HG02642 (cell line): ENCODE data around the gene RNF181.
"Not testable (repeated sequence)": the region's sequence is repeated elsewhere in the genome, so short reads cannot be mapped to it uniquely, and the experiment has no call there.

Experiments
- ATAC-seq: cut with Tn5 transposase; IDR thresholded peaks from one replicate; pipeline ENCODE4 v1.9.1; 2021; ENCODE audit warnings: mild to moderate bottlenecking; ENCODE audit not compliant: unreplicated experiment, poor library complexity

The RNF181 gene

DNA sequence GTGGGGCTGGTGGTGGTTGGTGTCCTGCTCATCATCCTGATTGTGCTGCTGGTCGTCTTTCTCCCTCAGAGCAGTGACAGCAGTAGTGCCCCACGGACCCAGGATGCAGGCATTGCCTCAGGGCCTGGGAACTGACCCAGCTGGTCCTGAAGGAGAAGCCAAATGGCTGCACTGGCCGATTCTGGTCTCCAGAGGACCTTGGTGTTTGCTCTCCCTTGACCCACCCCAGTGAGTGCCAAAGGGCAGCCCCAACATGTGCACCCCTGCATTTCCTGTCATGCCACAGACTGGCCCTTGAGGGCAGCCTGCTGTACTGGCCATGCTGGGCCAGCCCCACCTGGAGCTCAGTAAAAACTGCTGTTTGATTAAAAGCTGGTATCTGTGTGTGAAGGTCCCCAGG, 2.5 kb upstream of the RNF181 start:
- ATAC-seq, result no peak

DNA sequence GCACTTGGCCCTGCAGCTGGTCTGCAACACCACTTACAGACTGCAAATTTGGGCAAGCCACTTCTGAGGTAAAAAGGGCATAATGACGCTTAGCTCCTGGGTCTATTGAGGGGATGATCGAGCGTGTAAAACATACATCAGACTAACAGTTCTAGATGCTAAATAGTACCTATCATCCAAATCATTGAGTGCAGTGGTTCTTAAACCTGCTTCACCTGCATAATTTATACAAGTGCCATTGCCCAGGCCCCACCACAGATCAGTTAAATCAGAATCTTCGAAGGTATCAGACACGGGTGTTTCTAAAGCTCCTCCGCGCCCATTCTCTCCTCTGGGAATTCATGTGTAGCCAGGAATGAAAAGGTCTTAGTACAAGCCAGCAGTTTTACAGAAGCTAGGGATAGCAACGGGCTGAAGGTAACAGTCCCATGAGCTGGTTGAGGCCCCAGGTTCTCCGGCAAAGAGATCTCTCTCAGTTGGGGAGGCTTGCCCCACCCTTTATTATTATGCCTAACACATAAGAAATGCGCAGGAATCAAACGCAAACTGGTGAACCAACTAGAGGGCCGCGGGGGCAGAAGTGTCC, 737 bp upstream of the RNF181 start:
- ATAC-seq, result no peak

- no peak for ATAC-seq
Measured at GRCh38 chr2:85596026-85596333, 435 bp downstream of the RNF181 start.

DNA sequence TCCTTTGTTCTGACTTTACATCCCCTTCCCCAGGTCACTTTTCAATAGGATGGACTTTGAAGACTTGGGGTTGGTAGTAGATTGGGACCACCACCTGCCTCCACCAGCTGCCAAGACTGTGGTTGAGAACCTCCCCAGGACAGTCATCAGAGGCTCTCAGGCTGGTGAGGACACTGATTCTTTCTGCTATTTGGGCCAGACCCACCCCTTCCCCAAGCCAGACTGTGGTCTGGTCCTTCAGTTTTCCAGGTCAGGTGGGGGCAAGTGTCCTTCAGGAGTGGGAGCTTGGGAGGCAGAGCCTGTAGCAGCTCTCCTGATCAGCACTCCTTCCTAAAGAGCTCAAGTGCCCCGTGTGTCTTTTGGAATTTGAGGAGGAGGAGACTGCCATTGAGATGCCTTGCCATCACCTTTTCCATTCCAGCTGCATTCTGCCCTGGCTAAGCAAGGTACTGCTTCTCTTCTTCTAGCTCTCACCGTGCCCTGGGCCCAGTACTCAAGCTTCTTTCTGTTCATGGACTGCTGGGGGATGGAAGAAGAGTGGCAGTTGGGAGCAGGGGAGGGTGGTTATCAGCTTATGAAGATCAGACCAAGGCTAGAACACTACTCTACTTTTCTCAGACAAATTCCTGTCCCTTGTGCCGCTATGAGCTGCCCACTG, 1.1 kb downstream of the RNF181 start:
- no peak for ATAC-seq

GRCh38 chr2:85597241-85597640, 1.7 kb downstream of the RNF181 start:
- ATAC-seq, result no peak

DNA sequence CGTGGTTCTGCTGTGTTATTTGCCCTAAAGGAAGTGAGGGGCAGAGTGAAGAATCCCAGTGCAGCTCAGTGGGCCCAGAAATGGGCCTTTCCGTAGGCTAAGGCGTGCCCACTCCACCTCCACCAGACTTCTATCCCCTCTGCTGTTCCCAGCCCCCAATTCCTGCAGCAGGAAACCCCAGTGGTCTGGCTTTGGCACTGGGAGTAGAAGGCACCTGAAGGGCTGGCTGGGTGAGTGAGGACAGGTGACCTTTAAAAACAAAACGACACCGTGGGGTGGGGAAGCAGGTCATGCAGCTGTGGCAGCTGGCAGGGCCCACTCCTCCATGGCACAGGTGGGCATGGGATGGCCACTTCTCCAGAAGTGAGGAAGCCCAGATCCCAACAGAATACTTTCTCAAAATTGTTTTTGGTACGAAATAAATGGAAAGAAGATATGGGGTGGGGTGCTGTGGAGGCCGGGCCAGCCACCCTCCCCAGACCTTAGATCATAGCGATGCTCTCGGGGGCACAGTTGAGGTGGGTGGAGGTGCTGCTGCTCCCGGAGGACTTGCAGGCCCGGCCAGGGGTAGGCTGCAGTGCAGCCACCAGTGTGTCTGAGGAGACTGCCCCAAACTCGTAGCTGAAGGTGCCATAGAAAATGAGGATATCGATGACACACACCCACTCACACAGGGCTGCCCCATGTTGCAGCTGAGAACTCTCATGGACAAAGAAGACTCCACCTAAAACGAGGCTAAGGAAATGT, 3.2 kb downstream of the RNF181 start:
- ATAC-seq, result no peak

DNA sequence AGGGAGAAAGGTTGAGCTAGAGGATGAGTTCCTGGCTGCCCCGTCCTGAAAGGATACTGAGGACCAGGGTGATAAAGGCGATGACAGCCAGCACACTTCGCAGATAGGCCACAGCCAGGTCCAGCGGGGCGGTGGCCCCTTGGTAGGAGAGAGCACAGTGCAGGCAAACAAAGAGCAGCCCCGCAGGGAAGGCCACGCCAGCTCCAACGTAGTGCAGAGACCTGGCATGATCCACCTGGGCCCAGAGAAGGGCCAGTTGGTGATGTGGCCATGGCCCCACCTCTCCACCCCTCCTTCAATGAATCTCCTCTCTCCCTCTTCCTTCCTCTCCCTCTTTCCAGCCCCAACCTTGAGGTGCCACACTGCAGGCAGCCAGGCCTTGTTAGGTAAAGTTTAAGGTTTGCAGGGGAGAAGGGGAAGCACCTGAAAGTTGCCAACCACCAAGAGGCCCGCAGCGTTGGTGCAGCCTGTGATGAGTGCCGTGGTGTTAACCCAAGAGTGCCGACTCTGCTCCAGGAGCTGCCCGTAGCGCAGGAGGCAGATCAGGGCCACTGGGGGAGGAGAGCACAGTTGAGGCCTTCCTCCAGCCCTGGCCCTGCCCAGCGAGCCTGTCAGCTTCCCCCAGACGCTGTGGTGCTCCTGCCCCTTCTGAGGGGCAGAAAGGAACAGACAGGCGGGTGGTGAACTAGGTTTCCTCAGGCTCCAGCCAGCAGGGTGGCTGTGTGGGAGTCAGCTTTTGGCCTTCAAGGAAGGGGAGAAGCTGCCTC, 4.1 kb downstream of the RNF181 start:
- no peak for ATAC-seq

GRCh38 chr2:85600235-85600575, 4.7 kb downstream of the RNF181 start:
- no peak for ATAC-seq

DNA sequence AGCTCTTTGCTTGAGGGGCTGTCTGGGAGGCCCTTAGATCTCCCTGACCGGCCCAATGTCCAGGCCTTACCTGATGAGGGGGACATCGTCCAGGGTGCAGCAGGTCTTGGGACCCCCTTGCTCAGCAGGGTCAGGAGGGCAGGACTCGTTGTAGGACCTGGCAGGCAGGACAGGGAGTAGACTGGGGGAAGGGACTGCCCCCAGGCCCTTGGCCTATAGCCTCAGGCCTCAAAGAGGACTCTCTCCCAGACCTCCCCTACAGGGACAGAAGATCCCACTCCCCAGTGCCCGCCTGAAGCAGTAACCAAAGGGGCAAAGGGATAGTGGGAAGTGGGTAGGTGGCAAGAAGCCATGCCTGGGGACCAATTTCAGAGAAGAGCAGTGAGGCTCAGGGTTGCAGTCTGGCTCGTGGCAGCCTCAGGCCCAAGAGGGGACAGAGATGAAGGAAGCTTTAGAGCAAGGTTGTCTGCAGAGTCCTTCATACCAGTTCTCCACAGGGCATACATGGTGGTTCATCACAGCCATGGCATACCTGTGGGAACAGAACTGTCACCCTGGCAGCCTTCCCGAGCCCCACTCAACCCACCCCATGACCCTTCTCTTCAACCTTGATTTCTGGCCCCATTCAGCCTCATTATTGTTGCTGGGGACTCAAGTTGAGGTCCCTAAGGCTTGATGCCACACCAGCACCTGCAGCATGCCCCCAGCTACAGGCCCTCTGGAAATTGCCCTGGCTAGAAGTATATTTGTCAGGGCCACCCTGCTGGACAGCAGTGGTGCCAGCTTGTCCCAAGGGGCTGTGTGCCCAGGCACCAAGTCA, 5.6 kb downstream of the RNF181 start:
- ATAC-seq, result no peak

- ATAC-seq, result peak; percentile 43
Measured at GRCh38 chr2:85601771-85602475, 6.4 kb downstream of the RNF181 start.

DNA sequence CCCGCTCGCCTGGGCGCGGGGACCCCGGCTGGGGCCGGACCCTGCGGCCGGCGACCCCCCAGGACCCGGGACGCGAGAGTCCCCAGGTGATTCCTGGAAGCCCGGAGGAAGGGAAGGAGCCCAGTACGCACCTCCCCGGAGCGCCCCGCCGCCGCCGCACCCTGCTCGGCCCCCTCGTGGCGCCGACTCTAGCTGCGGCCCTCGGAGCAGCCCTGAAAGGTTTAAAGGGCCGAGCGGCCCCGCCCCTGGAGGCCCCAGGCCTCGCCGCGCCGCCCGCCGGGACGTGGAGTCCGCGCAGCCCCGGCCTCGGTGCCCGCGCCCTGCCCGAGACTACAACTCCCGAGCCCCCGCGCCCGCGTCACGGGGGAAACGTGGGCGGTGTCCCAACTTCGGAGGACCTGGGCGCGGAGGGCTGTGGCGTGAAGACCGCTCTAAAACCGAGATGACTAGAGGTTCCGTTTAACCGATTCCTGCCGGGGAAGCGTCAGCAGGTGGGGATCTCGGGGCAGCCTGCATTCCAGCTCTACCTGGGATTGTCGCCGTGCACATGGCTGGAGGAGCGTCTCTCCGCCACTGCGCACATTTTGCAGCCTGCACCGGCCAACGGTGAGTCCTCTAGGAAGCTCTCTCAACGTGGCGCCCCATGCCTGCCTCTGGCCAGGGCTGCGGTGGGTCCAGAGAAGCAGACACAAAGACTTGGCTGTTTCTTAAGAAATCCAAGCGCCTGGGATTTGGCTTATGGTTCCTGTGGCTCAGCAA, 7.1 kb downstream of the RNF181 start, which contains the start of gene TMEM150A:
Gene TMEM150A (minus strand): TSS at position 223 of the 759 bp plus-strand sequence. CDS start 750 bp downstream, outside the sequence.
- peak; percentile 97 for ATAC-seq

GRCh38 chr2:85604133-85604444, 8.5 kb downstream of the RNF181 start:
- not testable (repeated sequence) for ATAC-seq

- ATAC-seq, result no peak
Measured at GRCh38 chr2:85604568-85605339, 9.2 kb downstream of the RNF181 start.

DNA sequence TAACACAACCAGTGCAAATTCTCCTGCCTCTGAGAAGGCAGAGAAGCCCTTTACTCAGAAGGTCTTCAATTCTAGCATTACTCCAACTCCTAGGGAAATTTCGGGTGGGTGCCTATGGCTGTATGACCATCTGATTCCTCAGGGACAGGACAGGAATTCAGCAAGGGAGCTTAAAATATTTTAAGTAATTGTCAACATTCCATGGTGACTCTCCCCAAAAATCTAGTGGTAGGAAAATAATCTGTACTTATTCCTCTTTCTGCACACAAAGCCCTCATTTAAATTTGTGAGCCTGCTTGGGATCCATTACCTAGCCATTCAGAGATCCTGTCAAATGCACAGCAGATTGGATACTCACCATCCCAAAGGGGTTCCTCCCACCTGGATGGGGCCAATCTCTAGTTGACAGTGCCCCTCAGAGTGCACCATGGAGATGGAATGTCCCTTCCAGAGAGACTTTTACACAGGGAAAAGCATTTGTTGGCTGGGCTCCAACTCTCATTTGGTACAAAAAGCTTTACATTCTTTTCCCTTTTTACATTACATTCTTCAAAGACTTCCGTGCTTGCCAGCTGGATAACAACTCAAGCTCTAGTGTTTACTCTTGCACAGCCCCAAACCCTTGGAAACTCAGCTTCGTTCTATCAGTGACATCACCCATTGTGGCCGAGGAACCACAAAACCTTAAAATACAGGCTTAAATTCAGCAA, 10.0 kb downstream of the RNF181 start:
- ATAC-seq, result no peak

DNA sequence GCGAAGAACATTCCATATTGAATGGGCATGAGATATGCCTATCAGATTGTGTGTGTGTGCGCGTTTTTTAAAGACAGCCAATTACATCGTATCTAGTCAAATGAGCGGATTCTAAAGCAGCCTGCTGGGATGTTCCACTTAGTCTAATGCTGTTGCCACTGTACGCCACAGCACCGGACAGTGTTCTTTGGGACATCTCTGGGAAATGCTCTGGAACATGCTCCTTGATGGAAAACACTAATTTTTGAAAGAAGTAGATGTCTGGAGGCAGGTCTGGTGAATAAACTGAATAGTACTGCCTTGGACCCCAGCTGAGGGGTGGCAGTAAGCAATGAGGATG, 10.5 kb downstream of the RNF181 start:
- ATAC-seq, result no peak

GRCh38 chr2:85607268-85608215, 12.0 kb downstream of the RNF181 start:
- no peak for ATAC-seq

DNA sequence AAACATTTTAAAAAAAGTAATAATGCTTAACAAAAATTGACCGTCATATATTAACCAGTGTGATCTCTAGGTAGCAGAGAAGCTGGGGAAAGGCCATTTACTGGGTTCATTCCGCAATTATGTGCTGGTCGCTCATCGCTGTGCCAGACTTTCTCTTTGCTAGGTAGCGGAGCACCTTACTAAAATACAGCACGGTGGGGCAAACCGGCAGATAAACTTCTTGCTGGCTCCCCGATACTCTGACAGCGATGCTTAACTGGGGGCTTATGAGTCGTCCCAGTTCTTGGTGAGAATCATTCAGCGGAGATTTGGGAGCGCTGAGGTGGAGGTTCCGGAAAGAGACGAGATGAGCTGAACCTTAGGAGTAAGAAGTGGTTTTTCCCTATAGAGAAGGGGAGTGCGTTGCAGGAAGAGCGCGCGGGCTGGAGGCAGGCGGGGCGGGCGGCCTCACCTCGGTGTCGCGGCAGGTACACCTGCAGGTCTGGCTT, 15.7 kb downstream of the RNF181 start:
- no peak for ATAC-seq
